Adrenal gland (tissue), 12 donors: ENCODE data around the gene TEX35. TPM values are rescaled to one million over a fixed set of nuclear protein-coding genes. Genes with fewer than 3 reads are reported as not detected.

Source experiments
- DNase-seq, 7 donors: peaks; one replicate each; pipeline ENCODE4 v3.0.0-alpha.2; 2019 to 2020
- H3K27ac ChIP-seq, 5 donors: fragments of 200-600 bp; sonication (generic) in 4 of 5; 1 replicate in 3 of 5; 2 replicates in 2 of 5; pipeline versions ENCODE4 v1.5.1 to v1.8.0; 2016 to 2020; ENCODE audit warnings: mild to moderate bottlenecking in 1 of 5
- H3K27me3 ChIP-seq: fragments of 200-600 bp; 2 replicates; pipeline ENCODE4 v1.8.0; 2021
- H3K36me3 ChIP-seq, 2 donors: fragments of 200-600 bp; replicated peaks in 1 of 2; 1 replicate in 1 of 2; 2 replicates in 1 of 2; pipeline versions ENCODE4 v1.5.1 to v1.8.0; 2018 to 2022
- H3K4me1 ChIP-seq, 2 donors: fragments of 200-600 bp; replicated peaks in 1 of 2; 1 replicate in 1 of 2; 2 replicates in 1 of 2; pipeline versions ENCODE4 v1.5.1 to v1.8.0; 2018 to 2021
- H3K4me3 ChIP-seq, 4 donors: fragments of 200-600 bp; sonication (generic) in 3 of 4; one replicate each; pipeline ENCODE4 v1.5.1; 2016 to 2018
- H3K9me3 ChIP-seq, 3 donors: fragments of 200-600 bp; sonication (generic) in 1 of 3; replicated peaks in 1 of 3; 1 replicate in 2 of 3; 2 replicates in 1 of 3; pipeline versions ENCODE4 v1.5.1 to v1.8.0; 2016 to 2021
- CTCF ChIP-seq, 6 experiments: fragments of 450-650 bp in 4 of 6; fragments of 200-600 bp in 2 of 6; sonication (generic) in 1 of 6; IDR thresholded peaks; 1 replicate in 5 of 6; 2 replicates in 1 of 6; pipeline versions ENCODE4 v1.5.1 to v1.8.0; 2016 to 2021; ENCODE audit warnings: antibody characterized with exemption in 6 of 6, mild to moderate bottlenecking in 2 of 6, moderate library complexity in 1 of 6
- POLR2A ChIP-seq, 2 donors: fragments of 450-650 bp; IDR thresholded peaks; one replicate each; pipeline ENCODE4 v1.6.1; 2017; ENCODE audit warnings: antibody characterized with exemption in 2 of 2, mild to moderate bottlenecking in 2 of 2, moderate library complexity in 1 of 2
- WGBS, 4 donors: extraction: QIAGEN DNeasy Blood & Tissue Kit in 2 of 4; methylation state at CpG; one replicate each; pipeline versions ENCODE4 v1.1.5 to v1.1.7; 2013 to 2017; 5-methylcytosine and 5-hydroxymethylcytosine counted together
- intact Hi-C, 2 donors: fragments of 100-400 bp; cut with DNase I; formaldehyde crosslinking; loops; one replicate each; pipeline versions ENCODE4 v1.14.1 to v1.15.0; 2022 to 2023
- polyA plus RNA-seq, 3 donors: library from polyadenylated mRNA; stranded (reverse); fragments of 200-250 nt in 2 of 3; fragments of 350-450 nt in 1 of 3; fragmentation: Illumina TruSeq in 1 of 3; extraction: RNeasy Lipid Tissue Mini Kit (QIAGEN cat#74804) in 1 of 3; gene quantifications; one replicate each; pipeline ENCODE4 v1.2.3, GENCODE V29; 2013 to 2014
- total RNA-seq, 9 donors: library from RNA; depleted of rRNA in 4 of 9; stranded (reverse); fragments of >200 nt in 4 of 9; fragments of 120-200 nt in 1 of 9; fragmentation: NEBNext Ultra II Directional in 1 of 9; extraction: Animal tissue kit (Norgen Biotek cat#: 25700) in 1 of 9; gene quantifications; one replicate each; pipeline versions ENCODE4 v1.1.0 to v1.2.4, GENCODE V29; 2013 to 2023
- donor health status: healthy with polysubstance abuse.
- donor health status: Bipolar disorder and iron deficiency.
- donor health status: DM: yes; HTN: yes; CAD: no.
- donor health status: DM: no; HTN: no; CAD: no.
- donor health status: DM: no; HTN: no; CAD: no.
- donor health status: DM: yes; HTN: yes; CAD: no.

The TEX35 gene
- total and polyA plus RNA-seq, 12 donors = not detected

DNA sequence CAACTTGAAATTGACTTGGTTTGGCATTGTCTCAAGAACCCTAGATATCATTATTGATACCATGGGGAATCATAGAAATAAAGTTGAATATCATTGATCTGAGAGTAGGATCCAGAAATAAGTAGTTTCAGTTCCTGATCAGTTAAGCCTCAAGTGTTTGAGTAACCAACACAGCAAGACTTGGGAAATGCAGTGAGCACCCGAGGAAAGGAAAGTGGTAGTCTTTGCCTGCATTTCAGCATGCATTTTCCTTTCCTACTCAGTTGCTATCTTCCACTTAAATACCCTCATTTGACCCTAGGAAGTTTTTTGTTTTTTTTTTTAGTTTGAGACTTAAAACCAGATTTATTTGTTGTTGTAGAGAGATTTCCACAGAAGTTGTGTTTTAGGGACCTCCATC, 35.1 kb upstream of the TEX35 start:
- DNase-seq = no peak
- Histone ChIP-seq H3K9me3 (no peaks in the 10 kb centered on the region), H3K4me1 (no peaks in the 10 kb centered on the region), H3K27me3 (no peaks in the 10 kb centered on the region), H3K4me3 (no peak overlapping the region), H3K27ac (no peak overlapping the region), H3K36me3 (no peaks in the 10 kb centered on the region)
- intact Hi-C loops = no loop called here
- TF ChIP-seq CTCF (IDR thresholded peaks at IDR 0.05) (no peak), POLR2A (IDR thresholded peaks at IDR 0.05) (no peak)
- 52 to 63% (median 54%) methylated on average over 1 of the region's 1 CpG for WGBS, 4 donors

DNA sequence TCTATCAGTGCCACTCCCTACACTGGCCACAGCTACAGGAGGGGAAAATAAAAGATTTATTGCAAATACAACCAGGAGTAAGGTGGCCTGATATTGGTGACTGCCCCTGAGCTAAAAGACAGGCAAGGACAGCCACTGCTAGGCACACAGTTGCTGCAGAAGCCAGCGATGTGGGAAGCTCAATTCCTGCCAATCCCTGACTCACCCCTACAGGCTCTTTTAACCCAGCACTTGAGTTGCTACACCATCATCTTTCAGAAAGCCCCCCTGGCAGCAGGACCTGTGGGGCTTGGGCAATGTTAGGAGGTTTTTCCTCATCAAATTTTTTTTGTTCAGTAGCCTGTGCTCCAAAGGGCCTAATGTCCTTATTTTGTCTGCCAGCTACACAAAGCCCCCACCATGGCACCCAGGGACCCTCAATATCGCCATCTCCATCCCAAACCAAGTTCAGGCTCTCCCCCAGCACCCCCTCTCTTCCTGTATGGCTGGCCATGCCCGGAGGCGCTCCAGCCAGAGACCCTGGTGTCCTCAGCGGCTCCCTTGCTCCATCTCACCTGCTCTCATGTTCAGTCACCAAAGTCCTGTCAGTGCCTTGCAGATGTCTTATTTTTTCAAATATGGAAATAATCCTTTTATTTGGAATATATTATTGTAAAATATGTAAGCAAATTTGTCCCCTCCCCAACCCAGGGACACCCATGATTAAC, 29.5 kb upstream of the TEX35 start:
- intact Hi-C loops = no loop called here

DNA sequence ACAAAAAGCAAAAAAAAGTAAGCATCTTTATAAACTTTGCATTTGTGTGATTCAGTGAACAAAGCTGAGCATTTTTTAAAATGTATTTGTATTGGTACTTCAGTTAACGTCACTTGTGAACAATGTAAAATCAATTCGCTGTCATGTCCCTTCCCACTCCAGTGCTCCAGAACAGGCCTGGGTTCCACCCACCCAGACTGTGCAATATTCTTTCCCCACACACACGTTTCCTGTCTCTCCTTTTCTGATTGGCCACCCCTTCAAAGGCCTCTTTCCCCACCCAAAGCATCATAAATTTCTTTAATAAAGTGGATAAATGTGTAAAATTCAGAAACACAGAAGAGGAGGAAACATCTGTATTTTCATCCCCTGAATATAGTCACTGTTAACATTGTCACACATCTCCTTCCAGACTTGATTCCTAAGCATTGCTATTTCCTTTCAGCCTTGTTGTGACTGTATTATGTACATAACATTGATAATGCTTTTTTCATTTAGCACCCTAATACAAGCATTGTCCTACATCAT, 28.1 kb upstream of the TEX35 start:
- Histone ChIP-seq H3K9me3 (no peaks in the 10 kb centered on the region), H3K4me3 (no peak overlapping the region), H3K36me3 (no peaks in the 10 kb centered on the region), H3K27ac (no peak overlapping the region), H3K27me3 (no peaks in the 10 kb centered on the region), H3K4me1 (peaks cover 4 to 8% of the 10 kb centered on the region in 2 donors)
- intact Hi-C loops = no loop called here
- WGBS, 4 donors = 66 to 73% (median 70%) methylated on average over 3 of the region's 3 CpGs
- DNase-seq = no peak
- TF ChIP-seq POLR2A (IDR thresholded peaks at IDR 0.05) (no peak), CTCF (IDR thresholded peaks at IDR 0.05) (no peak)

More for the DNA sequence above, 29.5 kb upstream of the TEX35 start:
- H3K9me3 ChIP-seq = no peaks in the 10 kb centered on the region
- no peaks in the 10 kb centered on the region for H3K27me3 ChIP-seq
- peaks cover 4 to 8% of the 10 kb centered on the region in 2 donors for H3K4me1 ChIP-seq
- TF ChIP-seq CTCF (IDR thresholded peaks at IDR 0.05) = no peak
- no peak for TF ChIP-seq POLR2A (IDR thresholded peaks at IDR 0.05)
- H3K36me3 ChIP-seq = no peaks in the 10 kb centered on the region
- no peak for DNase-seq
- H3K27ac ChIP-seq = no peak overlapping the region
- H3K4me3 ChIP-seq = no peak overlapping the region
- 80 to 87% (median 84%) methylated on average over 5 of the region's 5 CpGs for WGBS, 4 donors

GRCh38 chr1:178485541-178485981, 27.3 kb upstream of the TEX35 start:
- Histone ChIP-seq H3K9me3 (no peaks in the 10 kb centered on the region), H3K36me3 (no peaks in the 10 kb centered on the region), H3K4me1 (peaks cover 4 to 8% of the 10 kb centered on the region in 2 donors), H3K4me3 (no peak overlapping the region), H3K27ac (no peak overlapping the region), H3K27me3 (no peaks in the 10 kb centered on the region)
- WGBS, 4 donors = 41 to 66% (median 43%) methylated on average over 3 of the region's 3 CpGs
- no peak for DNase-seq
- intact Hi-C loops = no loop called here
- no peak for TF ChIP-seq CTCF (IDR thresholded peaks at IDR 0.05)
- no peak for TF ChIP-seq POLR2A (IDR thresholded peaks at IDR 0.05)
